GM21360 (cell line): ENCODE results near the gene ANKRD13D.

Experiments
- ATAC-seq: cut with Tn5 transposase; IDR thresholded peaks from one replicate; pipeline ENCODE4 v1.9.1; 2021; ENCODE audit warnings: mild to moderate bottlenecking, moderate library complexity; ENCODE audit not compliant: unreplicated experiment

The ANKRD13D gene

DNA sequence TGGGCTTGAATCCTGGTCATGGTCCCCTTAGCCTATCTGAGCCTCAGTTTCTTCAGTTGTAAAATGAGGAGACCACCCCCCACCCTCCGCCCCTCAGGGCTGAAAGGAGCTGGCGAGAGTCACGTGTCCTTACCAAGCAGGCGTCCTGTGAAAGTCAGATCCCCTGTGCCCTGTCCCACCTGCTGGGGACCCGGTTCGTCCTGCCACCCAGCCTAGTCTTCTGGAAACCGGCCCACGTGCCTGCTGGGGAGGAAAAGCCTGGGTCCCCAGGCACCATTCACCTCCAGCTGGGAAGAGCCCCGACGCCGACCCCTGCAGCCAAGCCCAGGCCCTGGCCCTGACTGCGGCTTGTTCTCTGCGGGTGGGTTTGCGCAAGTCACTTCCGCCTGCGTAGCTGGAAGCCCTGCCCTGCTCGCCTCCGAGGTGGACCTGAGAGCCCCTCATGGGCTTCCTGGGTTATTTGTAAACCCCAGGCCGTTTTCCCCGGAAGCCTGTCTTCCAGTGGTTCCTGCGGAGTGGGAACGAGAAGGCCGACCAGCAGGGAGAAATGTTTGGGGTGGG lies 13.5 kb downstream of the ANKRD13D start:
- ATAC-seq = no peak

DNA sequence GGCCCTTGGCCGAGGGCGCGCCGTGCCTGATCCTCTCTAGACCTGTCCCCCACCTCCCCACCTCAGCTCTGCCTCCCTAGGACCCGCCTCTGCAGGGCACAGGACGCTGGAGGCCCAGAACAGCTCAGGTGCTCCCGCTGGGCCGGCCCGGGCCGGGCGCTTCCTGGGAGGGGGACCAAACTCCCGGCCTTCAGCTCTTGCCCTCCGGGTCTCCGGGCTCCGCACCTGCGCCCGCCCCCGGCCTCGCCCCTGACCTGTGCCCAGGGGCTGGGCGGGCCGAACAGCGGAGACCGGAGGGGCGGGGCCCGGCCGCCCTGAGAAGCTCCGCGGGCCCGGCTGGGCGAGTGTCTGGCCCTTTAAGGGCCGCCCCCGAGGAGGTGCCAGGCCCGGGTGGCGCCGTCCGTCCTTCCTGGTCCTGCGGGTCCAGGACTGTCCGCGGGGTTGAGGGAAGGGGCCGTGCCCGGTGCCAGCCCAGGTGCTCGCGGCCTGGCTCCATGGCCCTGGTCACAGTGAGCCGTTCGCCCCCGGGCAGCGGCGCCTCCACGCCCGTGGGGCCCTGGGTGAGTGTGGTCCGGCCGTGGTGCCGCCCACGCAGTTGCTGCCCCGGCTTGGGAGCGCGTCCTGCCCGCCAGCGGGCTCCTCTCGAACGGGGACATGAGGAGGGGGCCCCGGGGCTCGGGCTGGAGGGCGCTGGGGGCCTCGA lies 14.2 kb downstream of the ANKRD13D start, which contains the start of gene SSH3:
Gene SSH3, plus strand, starts transcription at position 399 of the 703 bp plus-strand sequence. Its CDS starts 96 bp downstream, at position 495.
- no peak for ATAC-seq

DNA sequence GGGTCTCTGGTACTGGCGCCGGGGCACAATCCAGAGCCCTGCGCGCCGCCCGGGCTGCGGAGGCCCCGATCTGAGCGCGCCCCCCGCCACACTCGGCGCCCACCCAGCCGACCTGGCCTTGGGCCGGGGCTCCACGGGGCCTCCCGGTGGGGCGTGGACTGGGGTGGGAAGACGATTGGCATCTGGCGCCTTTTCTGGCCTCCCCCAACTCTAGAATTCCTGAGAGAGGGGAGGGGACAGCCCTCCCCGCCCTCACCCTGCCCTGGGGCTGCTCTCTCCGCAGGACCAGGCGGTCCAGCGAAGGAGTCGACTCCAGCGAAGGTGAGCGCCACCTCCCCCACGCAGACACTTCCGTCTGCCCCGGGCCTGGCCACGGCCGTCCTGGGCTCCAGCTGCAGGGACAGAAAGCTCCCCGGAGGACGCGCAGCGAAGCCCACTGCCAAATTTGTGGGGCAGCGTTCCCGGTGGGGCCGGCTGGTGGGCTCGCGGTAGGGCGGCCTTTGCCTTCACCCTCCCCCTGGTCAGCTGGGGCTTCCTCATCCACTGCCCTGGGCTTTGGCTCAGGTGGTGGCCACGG lies 14.8 kb downstream of the ANKRD13D start:
- ATAC-seq = no peak

DNA sequence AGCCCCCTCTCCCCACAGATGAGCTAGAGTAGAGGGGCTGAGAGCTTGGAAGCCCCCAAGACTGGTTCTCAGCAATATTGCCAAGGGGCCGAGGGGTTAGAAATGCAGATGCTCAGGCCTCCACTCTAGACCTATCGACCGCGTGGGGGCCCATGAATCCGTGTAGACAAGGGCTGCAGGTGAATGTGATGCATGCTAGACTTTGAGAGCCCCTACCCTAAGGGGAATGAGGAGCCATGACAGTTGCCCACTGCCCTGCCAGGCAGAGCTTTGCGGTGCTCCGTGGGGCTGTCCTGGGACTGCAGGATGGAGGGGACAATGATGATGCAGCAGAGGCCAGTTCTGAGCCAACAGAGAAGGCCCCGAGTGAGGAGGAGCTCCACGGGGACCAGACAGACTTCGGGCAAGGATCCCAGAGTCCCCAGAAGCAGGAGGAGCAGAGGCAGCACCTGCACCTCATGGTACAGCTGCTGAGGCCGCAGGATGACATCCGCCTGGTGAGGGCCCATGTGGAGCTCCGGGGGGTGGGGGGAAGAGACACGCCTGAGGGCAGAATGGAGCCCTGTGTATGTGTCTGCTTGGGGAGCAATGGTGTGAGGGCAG lies 15.5 kb downstream of the ANKRD13D start:
- no peak for ATAC-seq

DNA sequence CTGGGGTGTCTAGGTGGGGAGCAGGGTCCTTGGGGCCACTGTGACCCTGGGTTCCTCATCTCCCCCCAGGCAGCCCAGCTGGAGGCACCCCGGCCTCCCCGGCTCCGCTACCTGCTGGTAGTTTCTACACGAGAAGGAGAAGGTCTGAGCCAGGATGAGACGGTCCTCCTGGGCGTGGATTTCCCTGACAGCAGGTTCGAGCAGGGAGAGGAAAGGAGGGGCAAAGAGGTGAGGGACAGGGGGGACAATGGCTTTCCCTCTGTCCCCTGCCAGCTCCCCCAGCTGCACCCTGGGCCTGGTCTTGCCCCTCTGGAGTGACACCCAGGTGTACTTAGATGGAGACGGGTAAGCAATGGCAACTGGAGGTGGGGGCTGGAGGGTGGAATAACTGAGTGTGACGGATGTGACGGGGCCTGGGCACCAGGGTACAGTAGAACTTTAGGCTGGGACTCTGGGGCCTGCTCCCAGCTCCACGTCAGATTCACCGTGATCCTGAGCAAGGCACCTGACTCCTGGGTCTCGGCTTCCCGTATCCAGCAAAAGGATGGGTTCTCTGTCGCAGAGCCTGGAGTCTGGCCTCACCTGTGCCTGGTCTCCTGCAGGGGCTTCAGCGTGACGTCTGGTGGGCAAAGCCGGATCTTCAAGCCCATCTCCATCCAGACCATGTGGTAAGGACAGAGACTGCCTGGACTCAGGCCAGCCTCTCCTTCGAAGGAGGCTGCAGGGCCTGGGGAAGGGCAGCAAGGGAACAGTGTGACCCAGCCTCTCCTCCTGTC lies 17.9 kb downstream of the ANKRD13D start:
- ATAC-seq = no peak

DNA sequence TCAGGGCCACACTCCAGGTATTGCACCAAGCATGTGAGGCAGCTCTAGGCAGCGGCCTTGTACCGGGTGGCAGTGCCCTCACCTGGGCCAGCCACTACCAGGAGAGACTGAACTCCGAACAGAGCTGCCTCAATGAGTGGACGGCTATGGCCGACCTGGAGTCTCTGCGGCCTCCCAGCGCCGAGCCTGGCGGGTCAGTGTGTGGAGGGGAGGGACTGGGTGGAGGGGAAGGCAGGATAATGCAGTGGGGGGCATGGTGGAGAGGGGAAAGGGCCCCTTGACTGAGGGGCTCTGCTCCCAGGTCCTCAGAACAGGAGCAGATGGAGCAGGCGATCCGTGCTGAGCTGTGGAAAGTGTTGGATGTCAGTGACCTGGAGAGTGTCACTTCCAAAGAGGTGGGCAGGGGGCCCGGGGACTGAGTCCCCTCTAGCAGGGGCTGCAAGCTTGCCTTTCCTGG lies 18.5 kb downstream of the ANKRD13D start:
- no peak for ATAC-seq

DNA sequence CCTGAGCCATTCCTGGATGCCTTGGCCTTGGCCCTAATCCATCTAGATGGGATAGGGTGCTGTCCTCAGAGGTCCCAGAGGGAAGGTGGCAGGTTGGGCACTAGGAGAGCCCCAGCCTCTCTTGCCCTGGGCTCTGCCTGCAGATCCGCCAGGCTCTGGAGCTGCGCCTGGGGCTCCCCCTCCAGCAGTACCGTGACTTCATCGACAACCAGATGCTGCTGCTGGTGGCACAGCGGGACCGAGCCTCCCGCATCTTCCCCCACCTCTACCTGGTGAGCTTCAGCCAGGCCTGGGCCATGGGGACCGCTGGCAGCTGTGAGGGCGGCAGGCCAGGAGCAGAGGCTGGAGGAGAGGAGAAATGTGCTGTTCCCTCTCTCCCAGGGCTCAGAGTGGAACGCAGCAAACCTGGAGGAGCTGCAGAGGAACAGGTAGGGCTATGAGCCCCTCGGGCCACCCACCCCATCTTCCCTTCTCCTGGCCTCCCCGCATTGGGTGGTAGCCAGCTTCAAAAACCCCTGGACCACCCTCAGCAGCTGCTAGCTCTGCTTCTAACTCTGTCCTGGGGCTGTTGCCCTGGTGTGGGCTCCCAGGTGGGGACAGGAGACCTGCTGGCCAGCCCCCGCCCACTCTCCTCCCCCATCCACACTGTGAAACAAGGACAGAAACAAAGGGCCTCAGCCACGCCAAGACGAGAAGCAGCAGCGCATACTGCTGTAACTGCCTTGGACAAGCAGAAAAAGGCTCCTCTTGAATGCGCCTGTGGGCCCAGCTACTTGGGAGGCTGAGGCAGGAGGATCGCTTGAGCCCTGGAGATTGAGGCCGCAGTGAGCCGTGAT lies 19.1 kb downstream of the ANKRD13D start:
- ATAC-seq = no peak

DNA sequence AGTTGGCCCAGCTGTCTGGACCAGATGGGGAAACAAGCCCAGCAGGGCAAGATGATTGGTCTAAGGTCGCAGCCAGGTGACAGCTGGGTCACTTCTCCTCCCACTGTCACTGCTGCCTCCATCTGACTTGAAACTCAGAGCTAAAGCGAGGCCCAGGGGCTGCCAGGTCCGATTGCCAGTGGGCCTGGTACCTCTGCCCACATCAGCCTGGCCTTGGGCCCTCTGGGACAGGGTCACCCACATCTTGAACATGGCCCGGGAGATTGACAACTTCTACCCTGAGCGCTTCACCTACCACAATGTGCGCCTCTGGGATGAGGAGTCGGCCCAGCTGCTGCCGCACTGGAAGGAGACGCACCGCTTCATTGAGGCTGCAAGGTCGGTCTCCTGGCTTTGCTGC lies 20.1 kb downstream of the ANKRD13D start:
- ATAC-seq = no peak

DNA sequence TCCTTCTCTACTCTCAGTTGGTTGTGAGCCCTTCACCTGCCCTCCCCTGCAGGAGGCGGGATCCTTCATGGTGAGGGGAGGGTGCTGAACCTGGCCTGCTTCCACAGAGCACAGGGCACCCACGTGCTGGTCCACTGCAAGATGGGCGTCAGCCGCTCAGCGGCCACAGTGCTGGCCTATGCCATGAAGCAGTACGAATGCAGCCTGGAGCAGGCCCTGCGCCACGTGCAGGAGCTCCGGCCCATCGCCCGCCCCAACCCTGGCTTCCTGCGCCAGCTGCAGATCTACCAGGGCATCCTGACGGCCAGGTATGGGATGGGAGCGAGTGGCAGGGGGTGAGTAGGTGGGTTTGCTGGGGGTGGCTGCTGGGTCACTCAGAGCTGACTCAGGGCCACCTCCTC lies 20.6 kb downstream of the ANKRD13D start:
- no peak for ATAC-seq

DNA sequence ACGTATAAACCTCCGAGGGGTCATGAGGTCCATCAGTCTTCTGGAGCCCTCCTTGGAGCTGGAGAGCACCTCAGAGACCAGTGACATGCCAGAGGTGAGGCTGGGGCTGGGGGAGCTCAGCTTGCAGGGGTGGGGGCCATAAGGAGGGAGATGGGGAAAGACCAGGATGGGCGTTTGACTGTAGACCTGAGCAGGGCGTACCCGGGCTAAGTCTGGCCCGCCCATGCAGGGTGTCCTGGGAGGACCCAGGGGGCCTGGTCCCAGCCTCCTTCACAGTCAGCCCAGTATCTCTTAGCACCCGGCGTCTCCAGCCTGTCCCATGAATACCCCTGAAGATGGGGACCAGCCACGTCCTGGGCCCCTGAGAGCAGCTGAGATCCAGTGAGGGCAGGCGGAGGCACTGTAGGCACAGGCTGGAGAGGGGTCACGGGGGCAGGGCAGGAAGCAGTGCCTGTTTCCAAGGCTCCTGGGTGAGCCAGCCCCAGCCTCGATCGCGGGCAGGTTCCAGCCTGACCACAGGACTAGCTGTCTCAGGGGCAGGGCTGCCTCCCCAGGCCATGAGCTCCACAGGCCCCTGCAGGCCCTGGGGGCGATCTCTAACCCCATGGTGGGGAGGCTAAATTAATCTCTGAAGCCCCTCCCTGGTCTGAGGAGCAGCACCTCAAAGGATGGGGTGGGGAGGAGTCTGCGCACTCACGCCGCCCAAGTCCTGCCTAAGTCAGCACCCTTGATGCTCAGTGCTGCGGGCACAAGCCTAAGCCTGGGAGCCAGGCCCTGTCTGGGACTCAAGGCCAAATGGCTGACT lies 21.3 kb downstream of the ANKRD13D start:
- no peak for ATAC-seq

DNA sequence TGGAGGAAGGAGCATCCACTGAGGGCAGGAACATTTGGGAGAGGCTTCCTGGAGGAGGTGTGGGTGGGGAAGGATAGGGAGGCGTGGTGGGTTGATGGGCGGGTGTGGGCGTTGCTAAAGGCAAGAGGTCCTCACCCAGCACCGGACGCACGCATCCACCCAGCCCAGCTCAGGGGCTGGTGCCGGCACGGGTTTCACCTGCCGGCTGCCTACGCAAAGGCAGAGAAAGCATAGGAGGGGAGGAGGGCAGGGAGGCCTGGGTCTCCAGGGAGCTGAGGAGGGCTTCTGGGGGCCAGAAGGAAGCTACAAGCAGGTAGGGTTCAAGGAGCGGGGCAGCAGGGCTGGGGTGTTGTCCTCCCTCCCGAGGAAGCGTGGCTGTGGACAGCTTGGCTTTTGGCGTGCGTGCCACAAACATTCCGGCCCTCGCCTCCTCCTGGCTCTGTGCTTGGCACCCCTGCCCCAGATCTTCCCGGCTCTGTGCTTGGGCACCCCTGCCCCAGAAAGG lies 22.0 kb downstream of the ANKRD13D start:
- ATAC-seq = no peak

DNA sequence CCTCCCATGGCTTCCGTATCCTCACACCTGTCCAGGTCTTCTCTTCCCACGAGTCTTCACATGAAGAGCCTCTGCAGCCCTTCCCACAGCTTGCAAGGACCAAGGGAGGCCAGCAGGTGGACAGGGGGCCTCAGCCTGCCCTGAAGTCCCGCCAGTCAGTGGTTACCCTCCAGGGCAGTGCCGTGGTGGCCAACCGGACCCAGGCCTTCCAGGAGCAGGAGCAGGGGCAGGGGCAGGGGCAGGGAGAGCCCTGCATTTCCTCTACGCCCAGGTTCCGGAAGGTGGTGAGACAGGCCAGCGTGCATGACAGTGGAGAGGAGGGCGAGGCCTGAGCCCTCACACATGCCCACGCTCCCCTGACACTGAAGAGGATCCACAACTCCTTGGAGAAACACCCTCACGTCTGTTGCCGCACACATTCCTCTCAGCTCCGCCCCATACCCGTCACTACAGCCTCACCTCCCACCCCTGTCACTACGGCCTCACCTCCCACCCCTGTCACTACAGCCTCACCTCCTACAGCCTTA lies 22.5 kb downstream of the ANKRD13D start:
- no peak for ATAC-seq

DNA sequence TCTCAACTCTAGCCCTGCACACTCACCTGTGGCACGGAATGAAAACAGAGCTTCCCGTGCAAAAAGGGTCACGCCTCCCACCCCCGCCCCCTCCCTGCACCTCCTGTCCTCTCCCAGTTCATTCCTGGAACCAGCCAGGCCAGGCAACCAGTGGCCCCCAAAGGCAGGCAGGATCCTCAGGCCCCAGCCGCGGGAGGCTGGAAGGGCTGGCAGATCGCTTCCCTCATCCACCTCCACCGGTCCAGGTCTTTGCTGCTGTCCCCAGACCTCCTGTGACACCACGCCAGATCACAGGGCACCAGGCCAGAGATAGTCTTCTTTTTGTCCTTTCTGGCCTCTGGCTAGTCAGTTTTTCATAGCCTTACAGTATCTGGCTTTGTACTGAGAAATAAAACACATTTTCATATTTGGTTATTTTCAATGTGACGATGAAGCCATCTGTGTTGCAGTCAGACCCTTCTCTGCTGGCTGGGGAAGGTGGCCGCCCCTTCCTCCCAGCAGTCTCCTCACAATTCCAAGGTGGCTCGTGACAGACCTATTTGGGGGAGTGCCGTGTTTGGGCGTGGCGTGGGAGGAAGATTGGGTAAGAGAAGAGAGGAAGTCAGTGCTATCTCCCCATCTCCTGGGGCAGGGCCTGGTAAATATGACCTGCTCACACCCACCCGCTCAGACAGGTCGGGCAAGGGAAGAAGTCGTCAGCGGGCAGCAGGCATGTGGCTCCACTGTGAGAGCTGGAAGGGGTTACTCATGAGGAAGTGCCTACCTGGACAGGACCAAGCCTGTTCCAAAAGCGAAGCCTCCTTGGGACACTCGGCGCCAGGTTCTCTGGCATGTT lies 23.3 kb downstream of the ANKRD13D start:
- ATAC-seq = no peak

DNA sequence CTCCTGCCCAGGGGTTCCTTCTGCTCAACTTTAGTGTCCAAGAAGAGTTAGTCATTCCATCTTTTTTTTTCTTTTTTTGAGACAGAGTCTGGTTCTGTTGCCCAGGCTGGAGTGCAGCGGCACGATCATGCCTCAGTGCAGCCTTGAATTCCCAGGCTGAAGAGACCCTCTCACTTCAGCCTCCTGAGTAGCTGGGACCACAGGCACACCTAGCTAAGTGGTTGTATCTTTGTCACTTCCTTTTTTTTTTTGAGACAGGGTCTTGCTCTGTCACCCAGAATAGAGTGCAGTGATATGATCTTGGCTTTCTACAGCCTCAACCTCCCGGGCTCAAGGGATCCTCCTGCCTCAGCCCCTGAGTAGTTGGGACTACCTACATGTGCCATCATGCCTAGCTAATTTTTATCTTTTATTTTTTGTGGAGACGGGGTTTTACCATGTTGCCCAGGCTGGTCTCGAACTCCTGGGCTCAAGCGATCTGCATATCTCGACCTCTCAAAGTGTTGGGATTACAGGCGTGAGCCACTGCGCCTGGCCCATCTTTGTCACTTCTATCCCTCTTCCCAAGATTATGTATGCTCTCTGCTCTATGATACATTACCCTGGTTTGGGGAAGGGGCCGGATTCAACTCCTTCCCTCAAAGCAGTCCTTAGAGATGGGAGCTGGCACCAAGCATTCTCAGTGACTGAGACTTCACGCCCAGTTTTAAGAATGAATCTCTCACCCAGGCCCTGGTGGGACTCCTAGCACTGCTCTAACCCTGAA lies 24.2 kb downstream of the ANKRD13D start:
- ATAC-seq = no peak

DNA sequence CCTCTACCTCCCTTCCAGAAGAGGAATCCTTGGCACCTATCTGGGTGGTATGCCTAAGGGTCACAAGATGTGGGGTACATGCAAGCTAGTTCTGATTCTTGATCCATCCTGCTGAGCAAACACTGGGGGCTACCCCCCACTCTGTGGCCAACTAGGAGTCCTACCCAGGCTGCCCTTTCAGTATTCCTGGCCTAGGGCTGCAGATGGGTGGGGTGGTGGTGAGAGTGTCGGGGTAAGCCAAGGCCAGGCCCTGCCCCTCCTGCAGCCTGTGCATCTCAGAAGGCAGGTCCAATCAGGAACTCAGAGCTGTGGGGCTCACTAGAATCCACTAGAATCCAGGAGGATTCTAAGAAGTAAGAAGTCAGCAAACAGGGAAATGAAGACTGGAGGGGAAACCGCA lies 25.1 kb downstream of the ANKRD13D start:
- no peak for ATAC-seq

DNA sequence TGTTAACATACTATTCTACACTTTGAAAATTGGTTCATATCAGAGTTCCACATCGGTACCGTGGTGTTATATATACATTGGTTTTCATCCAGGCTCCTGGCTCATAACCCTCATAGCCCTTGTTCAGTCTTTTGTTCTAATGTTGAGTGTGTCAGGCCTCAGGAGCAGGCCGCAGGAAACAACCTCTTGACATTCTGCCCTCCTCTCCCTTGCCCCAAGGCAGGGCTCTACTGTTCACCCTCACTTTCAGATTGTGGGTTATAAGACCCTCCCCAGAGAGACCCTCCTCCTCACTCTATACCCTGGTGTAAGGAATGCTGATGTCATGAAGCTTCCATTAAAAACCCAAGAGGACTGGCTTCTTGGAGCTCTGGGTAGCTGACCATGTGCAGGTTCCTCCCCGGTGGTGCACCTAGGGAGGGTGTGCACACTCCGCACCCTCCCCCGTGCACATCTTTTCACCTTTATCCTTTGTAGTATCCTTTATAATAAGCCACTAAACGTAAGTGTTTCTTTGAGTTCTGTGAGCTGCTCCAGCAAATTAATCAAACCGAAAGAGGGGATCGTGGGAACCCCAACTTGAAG lies 26.3 kb downstream of the ANKRD13D start:
- ATAC-seq = no peak

DNA sequence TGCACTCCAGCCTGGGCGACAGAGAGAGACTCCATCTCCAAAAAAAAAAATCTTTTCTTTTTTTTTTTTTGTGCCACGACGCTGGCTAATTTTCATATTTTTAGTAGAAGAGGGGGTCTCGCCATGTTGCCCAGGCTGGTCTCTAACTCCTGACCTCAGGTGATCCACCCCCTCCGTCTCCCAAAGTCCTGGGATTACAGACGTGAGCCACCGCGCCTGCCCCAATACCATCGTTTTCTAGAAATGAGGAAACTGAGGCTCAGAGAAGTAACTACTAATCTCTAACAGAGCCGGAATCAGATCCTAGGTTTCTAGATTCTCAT lies 27.7 kb downstream of the ANKRD13D start:
- no peak for ATAC-seq
